ENCODE data around the gene PDE6C.
"Not testable (repeated sequence)": the region's sequence is repeated elsewhere in the genome, so short reads cannot be mapped to it uniquely, and the experiment has no call there.

The PDE6C gene

DNA sequence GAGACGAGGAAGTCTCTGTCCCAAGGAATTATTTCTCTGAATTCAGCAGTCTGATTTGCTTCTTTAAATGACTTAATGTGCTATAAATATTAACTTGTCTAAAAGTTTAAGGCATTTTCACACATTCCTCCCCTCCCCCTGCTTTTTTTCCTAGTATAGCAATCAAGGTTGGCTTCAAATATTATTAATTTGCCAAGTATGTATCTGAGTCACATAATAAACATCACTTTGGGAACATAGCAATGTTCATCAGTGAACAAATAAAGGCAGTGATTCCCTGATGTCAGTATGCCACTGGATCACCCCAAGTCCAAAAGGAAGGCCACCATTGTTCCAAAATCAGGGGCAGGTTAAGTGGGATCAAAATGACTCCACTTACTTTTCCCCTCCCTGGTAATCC, 40.5 kb downstream of the PDE6C start:
- no peak for DNase-seq

DNA sequence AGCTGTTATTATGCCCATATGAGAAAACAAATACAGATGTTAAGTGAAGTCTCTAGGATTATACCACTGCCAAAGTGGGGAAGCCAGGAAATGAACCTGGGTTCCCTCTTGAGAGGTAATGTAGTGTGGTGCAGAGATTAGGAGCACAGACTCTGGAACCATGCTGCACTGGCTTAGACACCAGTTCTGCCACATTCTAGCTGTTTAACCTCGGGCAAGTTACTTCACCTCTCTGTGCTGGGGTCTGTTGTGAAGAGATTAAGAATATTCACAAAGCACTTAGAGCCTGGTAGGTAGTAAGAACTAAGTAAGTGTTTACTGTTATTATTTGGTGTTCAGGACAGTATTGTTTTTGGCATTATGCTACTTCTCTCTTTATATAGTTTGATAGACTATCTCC, 41.9 kb downstream of the PDE6C start:
- DNase-seq, result no peak

DNA sequence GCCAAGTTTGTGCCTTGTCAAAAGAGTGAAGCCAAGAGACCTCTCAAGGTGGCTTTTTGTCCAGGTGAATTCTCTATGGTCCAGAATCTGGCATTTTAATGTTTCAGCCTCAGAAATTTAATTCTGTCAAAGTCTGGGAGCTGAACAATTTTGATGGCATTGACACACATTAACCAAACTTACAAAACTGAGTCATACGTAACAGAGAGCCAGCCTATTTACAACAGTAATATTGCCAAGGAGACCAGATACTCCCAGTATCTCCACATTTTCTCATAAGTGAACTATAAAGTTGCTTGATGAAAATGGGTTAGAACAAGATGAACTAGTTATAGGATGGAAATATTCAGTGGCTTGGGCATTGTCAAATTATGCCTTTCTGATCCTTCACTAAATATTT, 43.8 kb downstream of the PDE6C start:
- DNase-seq, result no peak

DNA sequence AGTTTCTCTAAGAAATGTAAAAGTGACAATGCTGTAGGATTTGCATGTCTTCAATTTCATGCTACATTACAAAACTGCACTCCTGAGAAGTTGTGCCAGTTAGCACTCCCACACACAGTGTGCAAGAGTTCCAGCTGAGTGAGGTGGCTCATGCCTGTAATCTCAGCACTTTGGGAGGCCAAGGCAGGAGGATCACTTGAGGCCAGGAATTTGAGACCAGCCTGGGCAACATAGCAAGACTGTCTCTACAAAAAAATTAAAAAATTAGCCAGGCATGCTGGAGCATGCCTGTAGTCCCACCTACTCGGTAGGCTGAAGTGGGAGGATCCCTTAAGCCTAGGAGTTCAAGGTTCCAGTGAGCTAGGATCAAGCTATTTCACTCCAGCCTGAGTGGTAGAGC, 45.4 kb downstream of the PDE6C start:
- no peak for DNase-seq

GRCh38 chr10:93666030-93666429, 53.7 kb downstream of the PDE6C start:
- no peak for DNase-seq

GRCh38 chr10:93667795-93668194, 55.5 kb downstream of the PDE6C start:
- DNase-seq, result no peak

DNA sequence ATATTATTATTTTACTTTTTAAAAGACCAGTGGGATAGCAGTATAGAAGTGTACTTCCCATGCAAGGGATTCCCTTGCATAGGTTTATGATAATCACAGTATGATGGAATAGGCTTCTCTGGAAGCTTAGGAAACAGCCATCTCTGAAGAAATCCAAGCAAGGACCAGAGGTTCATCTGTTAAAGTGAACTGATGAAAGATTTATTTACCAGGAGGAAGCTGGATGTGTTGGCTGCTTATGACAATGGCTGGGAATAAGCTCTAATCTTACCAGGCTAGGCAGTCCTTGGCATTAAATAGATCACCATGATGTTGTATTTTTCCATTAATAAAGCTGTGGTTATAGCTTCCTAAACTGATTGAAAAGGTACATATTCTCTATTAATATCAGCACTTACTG, 58.0 kb downstream of the PDE6C start:
- DNase-seq, result no peak

- no peak for DNase-seq
These were observed 58.7 kb downstream of the PDE6C start for GRCh38 chr10:93671042-93671441.

GRCh38 chr10:93672022-93672678, 59.8 kb downstream of the PDE6C start:
- no peak for DNase-seq

- DNase-seq, result no peak
These were observed 60.6 kb downstream of the PDE6C start for GRCh38 chr10:93672890-93673289.

GRCh38 chr10:93673791-93674190, 61.5 kb downstream of the PDE6C start:
- DNase-seq, result no peak

DNA sequence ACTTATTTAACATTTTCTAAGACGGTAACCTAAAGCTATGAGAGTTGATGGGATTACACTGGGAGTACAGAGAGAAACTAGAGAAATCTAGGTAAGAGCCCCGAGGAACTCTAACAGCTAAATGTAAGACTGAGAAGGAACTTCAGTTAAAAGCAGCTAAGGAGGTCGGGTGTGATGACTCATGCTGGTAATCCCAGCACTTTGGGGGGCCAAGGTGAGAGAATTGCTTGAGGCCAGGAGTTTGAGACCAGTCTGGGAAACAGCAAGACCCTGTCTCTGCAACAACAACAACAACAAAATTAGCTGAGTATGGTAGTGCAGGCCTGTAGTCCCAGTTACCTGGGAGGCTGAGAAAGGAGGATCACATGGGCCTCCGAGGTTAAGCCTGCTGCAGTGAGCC, 66.0 kb downstream of the PDE6C start:
- DNase-seq, result no peak

GRCh38 chr10:93678805-93679587, 66.7 kb downstream of the PDE6C start:
- no peak for DNase-seq

DNA sequence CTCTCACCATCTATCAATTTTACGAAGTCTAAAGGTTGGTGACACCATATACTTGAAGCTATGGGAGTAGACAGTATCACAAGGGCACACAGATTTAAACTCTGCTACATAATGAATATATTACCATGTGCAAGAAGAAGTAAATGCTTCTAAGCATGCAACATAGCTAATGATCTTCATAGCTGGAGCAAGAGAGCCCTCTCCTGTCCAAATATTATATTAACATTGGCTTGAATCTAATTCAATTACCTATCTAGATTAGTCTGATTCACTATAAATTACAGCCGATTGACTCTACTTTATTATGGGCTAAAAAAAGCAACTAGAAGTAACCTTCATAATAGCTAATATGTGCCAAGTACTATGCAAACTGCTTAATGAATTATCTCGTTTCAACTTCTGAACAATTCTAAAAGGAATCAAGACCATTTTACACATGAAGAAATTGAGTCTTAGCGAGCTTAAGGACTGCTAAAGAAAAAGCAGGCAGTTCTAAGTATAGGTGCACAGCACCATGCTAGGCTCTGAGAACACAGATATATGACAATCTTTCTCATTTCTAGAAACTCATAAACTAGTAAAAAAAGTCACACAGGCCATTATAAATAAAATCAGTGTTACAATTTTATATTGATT, 68.2 kb downstream of the PDE6C start:
- DNase-seq, result peak; percentile 87

GRCh38 chr10:93687737-93688136, 75.4 kb downstream of the PDE6C start:
- DNase-seq, result no peak

DNA sequence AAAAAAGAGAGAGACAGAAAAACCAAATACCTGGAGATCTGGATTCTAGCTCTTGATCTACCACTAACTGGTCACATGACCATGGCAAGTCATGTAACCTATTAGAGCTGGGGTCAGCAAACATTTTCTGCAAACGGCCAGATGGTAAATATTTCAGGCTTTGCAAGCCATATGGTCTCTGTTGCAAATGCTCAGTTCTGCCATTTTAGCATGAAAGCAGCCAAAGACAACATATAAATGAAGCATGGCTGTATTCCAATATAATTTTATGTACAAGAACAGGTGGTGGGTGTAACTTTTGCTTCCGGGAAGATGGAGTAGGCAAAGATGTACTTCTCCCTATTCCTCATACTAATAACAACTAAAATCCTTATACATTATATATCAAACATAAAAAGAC, 83.4 kb downstream of the PDE6C start:
- peak; percentile 83 for DNase-seq

- not testable (repeated sequence) for DNase-seq
These were observed 84.2 kb downstream of the PDE6C start for GRCh38 chr10:93696582-93696981.

GRCh38 chr10:93697207-93697606, 84.9 kb downstream of the PDE6C start:
- DNase-seq, result no peak

DNA sequence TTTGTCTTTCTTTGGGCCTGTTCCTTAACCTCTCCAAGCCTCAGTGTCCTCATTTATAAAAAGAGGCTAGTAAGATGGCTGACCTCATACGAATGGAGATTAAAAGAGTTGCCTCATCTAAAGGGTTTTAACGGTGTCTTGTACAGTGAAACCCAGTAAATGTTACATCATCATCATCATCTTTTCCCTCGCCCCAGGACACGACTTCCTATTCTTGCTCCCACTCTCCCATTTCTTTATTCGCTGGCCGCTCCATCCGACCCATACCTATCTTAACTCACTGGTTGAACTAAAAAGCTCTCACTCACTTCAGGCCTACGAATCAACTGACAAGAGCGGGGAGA, 89.5 kb downstream of the PDE6C start:
- DNase-seq, result no peak

DNA sequence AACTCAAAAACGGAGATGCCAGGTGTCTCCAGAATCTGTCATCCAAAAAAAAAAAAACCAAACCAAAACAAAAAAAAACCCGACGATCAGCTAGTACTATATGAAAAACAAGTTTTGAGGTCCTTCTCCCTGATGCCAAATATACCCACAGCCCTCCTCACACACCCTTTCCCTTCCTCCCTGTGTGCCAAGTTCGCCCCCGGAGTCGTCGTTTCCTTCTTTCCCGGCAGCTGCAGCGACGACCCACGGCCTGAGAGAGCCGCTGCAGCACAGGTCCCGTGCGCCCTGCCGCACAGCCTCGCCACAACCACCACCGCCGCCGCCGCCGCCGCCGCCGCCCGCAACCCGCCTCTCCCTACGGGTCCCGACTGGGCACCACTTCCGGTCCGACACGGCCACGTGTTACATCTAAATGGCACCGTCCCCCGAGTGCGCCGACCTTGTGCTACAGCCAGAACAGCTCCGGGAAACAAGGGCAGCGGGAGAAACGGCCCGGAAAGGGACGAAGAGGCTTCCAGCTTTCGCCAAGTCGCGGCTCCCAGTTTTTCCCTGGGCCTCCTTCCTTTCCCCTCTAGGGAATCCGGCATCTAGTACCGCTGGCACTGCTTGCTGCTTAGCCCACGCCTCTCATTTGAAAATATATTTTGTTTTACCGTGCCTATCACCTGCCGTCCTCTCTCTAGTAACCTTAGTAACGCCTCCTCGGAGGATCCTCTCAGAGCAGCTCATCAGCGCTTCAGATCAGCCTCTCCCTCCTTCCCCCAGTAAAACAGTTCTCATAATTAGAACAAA, 90.1 kb downstream of the PDE6C start, which contains the start of gene FRA10AC1:
Gene FRA10AC1 (minus strand): TSS at position 383 of the 792 bp plus-strand sequence. CDS start 2,486 bp downstream, outside the sequence.
- DNase-seq, result peak; percentile 74

DNA sequence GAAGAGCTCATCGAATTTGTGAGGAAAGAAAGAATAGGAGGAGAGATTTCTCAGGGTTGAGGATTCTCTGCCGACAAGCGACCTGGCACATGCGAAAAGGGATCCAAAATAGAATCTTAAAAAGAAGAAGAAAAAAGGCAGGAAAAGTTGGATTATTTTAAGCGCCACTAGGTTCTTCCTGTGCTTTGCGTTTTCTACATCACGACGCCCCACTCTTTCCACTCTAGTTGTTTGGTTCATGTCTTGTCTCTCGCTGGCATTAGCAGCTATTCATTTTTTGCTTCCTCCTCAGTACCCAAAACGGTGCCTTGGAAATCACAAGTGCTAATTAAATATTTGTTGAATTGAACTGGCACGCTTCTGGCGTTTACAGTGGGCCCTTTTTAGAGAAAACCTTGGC, 90.7 kb downstream of the PDE6C start:
- no peak for DNase-seq

GRCh38 chr10:93703841-93704240, 91.5 kb downstream of the PDE6C start:
- no peak for DNase-seq

GRCh38 chr10:93704451-93704850, 92.1 kb downstream of the PDE6C start:
- DNase-seq, result no peak
